ENCODE measurements around the gene CHCHD6.

DNA sequence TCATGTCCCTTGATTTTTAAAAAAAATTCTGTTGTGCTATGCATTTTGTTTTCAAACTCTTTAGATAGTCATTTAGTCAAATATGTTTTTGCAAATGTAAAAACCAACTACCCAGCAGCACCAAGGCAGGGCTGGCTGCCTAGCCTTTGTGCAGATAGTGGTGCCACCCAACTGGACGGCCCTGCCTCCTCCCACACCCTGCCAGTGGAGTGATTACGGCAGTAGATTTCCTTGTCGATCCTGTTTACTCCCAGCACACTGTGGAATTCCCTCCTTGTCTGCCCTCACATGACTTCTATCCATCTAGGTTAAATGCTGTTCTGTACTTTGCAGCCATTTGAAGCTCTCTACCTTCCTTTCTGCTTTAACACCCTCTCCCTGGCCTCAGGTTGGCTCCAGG is 199.5 kb downstream of the CHCHD6 start:
- TF ChIP-seq ELF1 (IDR thresholded peaks at IDR 0.05; ENCODE audit: borderline replicate concordance, low read depth), result no peak
- no peak for TF ChIP-seq EZH2 (IDR thresholded peaks at IDR 0.05)
- TF ChIP-seq, protein P1, sequence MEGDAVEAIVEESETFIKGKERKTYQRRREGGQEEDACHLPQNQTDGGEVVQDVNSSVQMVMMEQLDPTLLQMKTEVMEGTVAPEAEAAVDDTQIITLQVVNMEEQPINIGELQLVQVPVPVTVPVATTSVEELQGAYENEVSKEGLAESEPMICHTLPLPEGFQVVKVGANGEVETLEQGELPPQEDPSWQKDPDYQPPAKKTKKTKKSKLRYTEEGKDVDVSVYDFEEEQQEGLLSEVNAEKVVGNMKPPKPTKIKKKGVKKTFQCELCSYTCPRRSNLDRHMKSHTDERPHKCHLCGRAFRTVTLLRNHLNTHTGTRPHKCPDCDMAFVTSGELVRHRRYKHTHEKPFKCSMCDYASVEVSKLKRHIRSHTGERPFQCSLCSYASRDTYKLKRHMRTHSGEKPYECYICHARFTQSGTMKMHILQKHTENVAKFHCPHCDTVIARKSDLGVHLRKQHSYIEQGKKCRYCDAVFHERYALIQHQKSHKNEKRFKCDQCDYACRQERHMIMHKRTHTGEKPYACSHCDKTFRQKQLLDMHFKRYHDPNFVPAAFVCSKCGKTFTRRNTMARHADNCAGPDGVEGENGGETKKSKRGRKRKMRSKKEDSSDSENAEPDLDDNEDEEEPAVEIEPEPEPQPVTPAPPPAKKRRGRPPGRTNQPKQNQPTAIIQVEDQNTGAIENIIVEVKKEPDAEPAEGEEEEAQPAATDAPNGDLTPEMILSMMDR (IDR thresholded peaks at IDR 0.05 in 2 of 3, conservative IDR thresholded peaks at IDR 0.05 in 1 of 3; ENCODE audit: borderline replicate concordance in 1 of 3, insufficient read depth in 1 of 3, low read depth in 2 of 3, low read length in 2 of 3), result no peak

Measured in HCT116 (cell line).